NOMO-1 (cell line): Measurements from ENCODE around the gene OR3A1.
"Not testable (repeated sequence)": the region's sequence is repeated elsewhere in the genome, so short reads cannot be mapped to it uniquely, and the experiment has no call there.

Experiments used
- DNase-seq, 2 experiments: peaks; one replicate each; lab custom pipeline; 2025; ENCODE audit not compliant: unreplicated experiment in 2 of 2; lab: John Stamatoyannopoulos, UW

Gene OR3A1, protein sequence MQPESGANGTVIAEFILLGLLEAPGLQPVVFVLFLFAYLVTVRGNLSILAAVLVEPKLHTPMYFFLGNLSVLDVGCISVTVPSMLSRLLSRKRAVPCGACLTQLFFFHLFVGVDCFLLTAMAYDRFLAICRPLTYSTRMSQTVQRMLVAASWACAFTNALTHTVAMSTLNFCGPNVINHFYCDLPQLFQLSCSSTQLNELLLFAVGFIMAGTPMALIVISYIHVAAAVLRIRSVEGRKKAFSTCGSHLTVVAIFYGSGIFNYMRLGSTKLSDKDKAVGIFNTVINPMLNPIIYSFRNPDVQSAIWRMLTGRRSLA

DNA sequence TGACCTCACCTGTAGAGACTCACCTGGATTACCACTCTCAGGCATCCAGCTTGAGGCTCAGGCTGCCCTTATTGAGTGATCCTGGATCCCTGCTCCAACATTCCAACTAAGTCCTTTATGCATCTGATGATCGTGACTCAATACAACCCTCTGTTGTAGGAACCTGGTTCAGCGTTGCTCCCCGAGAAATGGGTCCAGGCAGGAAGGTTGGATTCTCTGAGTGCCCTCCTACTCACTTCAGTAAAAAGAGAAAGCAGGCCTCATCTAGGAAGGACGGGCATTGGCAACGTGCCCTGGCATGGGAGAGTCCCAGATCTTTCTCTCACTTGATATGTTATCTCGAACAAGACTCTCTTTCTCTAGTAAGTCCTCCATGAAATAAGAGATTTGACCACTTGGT lies at the start of gene OR3A1:
OR3A1 (minus strand) TSS at position 101 of the 400 bp plus-strand sequence. CDS start 5,778 bp downstream, outside the sequence.
- DNase-seq = no peak

- not testable (repeated sequence) for DNase-seq
Measured at GRCh38 chr17:3342782-3343181, 44.6 kb upstream of the OR3A1 start.

GRCh38 chr17:3335876-3336275 lies 37.7 kb upstream of the OR3A1 start:
- DNase-seq = no peak

DNA sequence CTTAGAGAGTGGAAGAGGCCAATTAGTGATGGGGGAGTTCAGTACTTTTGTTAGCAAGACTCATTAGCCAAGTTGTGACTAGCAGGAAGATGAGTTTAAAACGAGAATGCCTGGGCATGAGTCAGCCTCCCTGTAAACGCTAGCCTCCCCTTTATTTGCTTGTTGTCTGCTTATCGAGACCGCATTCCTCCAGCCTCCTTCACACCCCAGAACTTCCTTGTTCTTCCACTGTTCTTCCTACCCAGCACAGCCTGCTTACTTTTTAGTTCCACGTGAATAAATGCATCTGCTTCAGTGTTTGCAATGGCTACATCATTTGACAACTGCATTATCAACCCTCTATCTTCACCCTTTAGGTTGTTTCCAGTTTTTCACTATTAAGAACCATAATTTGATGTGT lies 20.2 kb upstream of the OR3A1 start:
- no peak for DNase-seq

DNA sequence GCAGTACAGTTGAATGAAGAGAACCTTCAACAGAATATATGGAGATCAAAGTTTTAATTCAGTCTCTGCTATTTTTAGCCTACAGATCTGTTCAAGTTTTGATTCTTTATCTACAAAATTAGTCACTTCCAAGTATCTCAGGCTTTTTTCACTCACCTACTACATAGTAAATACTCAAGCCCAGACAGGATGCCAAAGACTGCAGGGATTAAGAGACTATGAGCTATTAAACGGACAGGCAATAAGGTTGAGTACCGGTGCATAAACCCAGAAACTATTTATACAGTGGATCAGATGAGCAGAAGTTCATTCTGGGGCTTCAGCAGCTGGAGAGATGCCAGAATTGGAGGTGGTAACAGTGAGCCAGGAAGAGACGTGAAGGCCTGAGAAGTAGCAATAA lies 18.7 kb upstream of the OR3A1 start:
- DNase-seq = no peak

GRCh38 chr17:3308603-3309002 lies 10.4 kb upstream of the OR3A1 start:
- DNase-seq = no peak

GRCh38 chr17:3295632-3296031 lies 2.5 kb downstream of the OR3A1 start:
- no peak for DNase-seq

GRCh38 chr17:3293548-3293947 lies 4.6 kb downstream of the OR3A1 start:
- DNase-seq = not testable (repeated sequence)

GRCh38 chr17:3282901-3283300 lies 15.3 kb downstream of the OR3A1 start:
- no peak for DNase-seq

DNA sequence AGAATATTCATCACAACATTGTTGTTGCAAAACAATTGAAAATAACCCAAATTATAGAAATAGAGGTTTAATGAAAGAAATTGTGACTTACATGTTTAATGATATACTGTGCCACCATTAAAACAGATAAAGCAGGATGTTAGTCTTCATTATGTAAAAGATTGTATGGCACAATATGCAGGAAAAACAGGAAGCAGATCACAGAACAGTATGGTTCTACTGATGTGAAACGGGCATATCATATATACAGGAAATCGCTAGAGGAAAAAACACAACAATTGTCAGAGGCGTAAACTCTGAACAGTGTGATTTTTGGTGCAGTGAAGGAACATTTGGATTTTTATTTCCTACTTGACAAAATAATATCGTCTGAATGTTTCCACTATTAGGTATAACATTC lies 22.0 kb downstream of the OR3A1 start:
- no peak for DNase-seq

GRCh38 chr17:3271072-3271848 lies 26.9 kb downstream of the OR3A1 start:
- DNase-seq = peak in 1 of 2 experiments; percentile 24

- no peak for DNase-seq
Measured at GRCh38 chr17:3260600-3260999, 37.6 kb downstream of the OR3A1 start.

DNA sequence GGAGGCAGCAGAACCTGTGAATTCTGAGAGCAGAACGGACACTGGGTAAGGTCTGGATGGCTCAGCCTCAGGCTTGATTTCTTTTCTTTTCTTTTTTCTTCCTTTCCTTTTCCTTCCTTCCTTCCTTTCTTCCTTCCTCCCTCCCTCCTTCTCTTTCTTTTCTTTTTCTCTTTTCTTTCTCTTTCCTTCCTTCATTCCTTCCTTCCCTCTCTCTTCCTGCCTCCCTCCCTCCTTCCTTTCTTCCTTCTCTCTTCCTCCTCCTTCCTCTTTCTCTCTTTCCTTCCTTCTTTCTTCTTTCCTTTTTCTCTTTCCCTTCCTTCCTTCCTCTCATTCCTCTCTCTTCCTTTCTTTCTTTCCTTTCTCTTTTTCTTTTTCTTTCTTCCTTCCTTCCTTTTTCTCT lies 38.0 kb downstream of the OR3A1 start:
- no peak for DNase-seq

- no peak for DNase-seq
Measured at GRCh38 chr17:3256575-3256974, 41.6 kb downstream of the OR3A1 start.

DNA sequence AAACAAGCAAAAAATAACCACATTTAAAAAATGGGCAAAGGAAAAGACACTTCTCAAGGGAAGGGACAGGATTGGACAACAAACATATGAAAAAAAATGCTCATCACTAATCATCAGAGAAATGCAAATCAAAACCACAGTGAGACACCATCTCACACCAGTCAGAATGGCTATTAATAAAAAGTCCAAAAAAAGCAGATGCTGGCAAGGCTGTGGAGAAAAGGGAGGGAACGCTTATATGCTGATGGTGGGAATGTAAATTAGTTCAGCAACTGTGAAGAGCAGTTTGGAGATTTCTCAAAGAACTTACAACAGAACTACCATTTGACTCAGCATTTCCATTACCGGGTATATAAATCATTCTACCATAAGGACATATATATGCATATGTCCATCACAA lies 49.1 kb downstream of the OR3A1 start:
- not testable (repeated sequence) for DNase-seq

DNA sequence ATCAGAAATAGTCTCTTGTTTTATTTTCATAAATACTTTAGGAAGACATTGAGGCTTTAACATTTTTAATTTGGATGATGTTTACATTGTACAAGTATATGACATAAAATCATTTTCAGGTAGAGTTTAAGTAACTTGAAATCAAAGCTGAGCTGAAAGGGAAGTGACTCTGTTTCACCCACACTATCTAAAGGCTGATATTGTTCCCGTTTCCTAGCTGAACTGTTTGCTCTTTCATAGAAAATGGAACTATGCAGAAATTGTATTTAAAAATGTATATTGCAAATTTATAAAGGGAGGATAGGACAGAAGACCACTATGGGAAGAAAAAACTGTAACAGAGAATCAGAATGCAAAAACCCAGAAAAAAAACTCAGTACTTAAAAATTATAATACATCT lies 53.3 kb downstream of the OR3A1 start:
- peak; percentile 4 to 60 for DNase-seq

- not testable (repeated sequence) for DNase-seq
Measured at GRCh38 chr17:3241044-3241443, 57.1 kb downstream of the OR3A1 start.
